ENCODE data around the gene COPS6.
"Not testable (repeated sequence)": the region's sequence is repeated elsewhere in the genome, so short reads cannot be mapped to it uniquely, and the experiment has no call there.

COPS6 gene

DNA sequence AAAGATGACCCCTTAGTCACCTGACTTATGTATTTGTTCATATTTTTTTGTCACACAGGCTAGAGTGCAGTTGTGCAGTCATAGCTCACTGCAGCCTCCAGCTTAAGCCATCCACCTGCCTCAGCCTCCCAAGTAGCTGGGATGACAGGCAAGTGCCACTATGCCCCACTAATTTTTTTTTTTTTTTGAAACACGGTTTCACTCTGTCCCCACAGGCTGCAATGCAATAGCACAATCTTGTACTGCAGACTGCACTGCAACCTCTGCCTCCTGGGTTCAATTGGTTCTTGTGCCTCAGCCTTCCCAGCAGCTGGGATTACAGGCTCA is 39.8 kb downstream of the COPS6 start:
- TF ChIP-seq, protein P1, sequence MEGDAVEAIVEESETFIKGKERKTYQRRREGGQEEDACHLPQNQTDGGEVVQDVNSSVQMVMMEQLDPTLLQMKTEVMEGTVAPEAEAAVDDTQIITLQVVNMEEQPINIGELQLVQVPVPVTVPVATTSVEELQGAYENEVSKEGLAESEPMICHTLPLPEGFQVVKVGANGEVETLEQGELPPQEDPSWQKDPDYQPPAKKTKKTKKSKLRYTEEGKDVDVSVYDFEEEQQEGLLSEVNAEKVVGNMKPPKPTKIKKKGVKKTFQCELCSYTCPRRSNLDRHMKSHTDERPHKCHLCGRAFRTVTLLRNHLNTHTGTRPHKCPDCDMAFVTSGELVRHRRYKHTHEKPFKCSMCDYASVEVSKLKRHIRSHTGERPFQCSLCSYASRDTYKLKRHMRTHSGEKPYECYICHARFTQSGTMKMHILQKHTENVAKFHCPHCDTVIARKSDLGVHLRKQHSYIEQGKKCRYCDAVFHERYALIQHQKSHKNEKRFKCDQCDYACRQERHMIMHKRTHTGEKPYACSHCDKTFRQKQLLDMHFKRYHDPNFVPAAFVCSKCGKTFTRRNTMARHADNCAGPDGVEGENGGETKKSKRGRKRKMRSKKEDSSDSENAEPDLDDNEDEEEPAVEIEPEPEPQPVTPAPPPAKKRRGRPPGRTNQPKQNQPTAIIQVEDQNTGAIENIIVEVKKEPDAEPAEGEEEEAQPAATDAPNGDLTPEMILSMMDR (IDR thresholded peaks at IDR 0.05; ENCODE audit: low read depth, low read length): no peak
- DNase-seq (ENCODE audit: extremely low read depth, low read depth): no peak

DNA sequence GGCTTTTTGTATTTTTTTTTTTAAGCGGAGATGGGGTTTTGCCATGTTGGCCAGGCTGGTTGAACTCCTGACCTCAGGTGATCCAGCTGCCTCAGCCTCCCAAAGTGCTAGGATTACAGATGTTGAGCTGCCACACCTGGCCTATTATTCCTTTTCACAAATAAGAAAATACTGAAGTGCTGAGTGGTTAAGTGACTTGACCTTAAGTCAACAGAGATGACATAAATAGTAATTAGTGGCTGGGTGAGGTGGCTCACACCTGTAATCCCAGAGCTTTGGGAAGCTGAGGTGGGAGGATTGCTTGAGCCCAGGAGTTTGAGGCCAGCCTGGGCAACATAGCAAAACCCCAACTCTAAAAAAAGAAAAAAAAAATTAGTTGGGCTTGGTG is 41.4 kb downstream of the COPS6 start:
- DNase-seq (ENCODE audit: extremely low read depth, low read depth): not testable (repeated sequence)

DNA sequence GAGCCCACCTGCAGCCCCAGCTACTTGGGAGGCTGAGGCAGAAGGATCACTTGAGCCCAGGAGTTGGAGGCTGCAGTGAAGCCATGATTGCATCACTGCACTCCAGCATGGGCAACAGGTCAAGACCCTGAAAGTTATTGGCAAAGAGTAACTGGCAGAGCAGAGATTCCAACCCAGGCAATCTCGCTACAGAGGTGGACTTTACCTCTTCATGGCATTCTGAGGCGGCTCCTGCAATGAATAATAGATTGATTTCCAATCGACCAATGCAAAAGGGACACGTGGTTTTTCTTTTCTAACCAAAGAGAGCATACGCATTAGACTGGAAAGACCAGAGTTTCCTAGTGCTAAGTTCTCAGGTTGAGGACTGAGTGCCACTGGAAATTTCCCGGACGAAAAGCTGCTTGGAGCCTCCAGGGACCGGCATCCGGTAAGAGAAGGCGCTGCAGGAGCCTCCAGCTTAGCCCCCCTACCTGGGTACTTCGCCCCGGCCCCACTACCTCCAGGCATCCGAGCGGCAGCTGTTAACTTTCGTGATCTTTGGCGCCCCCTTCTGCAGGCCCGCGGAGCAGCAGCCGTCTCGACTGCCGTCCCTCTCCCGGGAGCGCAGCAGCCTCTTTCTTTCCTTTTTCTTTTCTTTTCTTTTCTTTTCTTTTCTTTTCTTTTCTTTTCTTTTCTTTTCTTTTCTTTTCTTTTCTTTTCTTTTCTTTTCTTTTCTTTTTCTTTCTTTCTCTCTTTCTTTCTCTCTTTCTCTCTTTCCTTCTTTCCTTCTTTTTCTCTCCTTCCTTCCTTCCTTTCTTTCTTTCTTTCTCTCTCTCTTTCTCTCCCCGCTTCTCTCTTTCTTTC is 42.1 kb downstream of the COPS6 start:
- no peak for DNase-seq (ENCODE audit: extremely low read depth, low read depth)
- TF ChIP-seq, protein P1 (IDR thresholded peaks at IDR 0.05; ENCODE audit: low read depth, low read length): peak; percentile 75

DNA sequence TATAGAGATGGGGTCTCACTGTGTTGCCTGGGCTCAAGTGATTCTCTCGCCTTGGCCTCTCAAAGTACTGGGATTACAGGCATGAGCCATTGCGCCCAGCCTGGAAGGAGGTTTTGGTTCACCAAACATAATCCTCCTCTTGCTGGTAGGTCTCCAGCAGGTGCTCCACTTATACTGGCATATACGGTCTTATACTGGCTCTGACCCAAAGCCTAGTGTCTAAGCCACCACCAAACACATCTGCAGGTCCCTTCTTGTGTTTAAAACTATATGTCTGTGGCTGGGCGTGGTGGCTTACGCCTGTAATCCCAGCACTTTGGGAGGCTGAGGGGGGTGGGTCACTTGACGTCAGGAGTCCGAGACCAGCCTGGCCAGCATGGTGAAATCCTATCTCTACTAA is 43.4 kb downstream of the COPS6 start:
- DNase-seq (ENCODE audit: extremely low read depth, low read depth): no peak
- TF ChIP-seq, protein P1 (IDR thresholded peaks at IDR 0.05; ENCODE audit: low read depth, low read length): no peak

DNA sequence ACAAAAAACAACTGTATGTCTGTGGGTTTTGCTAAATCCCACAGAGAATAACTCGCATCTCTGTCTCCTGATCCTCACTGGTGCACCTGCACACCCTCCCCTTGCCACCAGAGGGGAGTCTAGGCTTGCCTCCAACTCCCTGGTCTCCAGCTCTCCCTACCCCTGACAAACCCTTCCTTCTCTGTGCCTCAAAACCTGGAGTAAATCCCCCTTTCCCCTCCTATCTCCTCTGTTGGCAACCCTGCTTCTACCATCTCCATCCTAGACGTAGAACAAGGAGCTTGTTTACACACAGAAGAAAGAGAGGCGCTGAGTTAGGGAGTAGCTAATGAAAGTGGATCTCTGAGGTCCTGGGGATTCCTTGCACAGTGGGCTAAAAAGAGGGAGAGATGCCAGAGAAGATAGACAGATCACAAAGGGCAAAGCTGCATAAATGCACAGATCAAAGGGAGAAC is 44.0 kb downstream of the COPS6 start:
- DNase-seq (ENCODE audit: extremely low read depth, low read depth): peak; percentile 19
- TF ChIP-seq, protein P1 (IDR thresholded peaks at IDR 0.05; ENCODE audit: low read depth, low read length): peak; percentile 91

DNA sequence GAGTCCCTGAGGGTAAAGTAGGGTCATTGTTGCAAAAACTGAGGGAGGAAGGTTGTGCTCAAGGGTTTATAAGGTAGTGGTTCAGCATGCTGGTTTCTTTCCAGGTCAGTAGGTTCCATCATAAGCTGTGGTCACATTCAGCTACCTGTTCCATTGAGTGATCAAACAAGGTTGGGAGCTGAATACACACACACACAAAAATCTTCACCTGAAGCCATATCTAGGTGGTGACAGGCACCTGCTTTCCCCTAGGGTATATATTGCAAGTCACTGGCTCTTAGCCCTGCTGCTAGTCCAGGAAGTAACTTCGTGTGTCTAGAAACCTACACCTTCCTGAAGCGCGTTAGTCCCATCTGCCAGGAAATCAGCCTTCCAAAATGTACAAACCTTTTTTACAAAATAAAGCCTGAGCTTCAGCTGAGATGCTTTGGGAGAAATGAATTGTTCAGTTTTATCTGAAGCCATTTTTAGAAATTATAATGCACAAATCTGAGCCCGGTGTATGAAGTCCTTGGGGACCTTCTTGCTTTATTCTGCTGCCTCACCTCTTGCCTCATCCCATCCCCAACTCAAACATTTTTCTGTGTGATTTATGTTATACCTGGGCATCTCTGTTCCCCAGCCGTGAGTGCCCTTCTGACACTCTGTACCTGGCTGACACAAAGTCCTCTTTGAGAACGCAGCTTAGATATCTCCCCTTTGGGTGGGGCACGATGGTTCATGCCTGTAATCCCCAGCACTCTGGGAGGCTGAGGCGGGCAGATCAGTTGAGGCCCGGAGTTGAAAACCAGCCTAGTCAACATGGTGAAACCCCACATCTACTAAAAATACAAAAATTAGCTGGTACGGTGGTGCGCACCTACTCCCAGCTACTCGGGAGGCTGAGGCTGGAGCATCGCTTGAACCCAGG is 49.3 kb downstream of the COPS6 start:
- no peak for DNase-seq (ENCODE audit: extremely low read depth, low read depth)
- TF ChIP-seq, protein P1 (IDR thresholded peaks at IDR 0.05; ENCODE audit: low read depth, low read length): no peak

DNA sequence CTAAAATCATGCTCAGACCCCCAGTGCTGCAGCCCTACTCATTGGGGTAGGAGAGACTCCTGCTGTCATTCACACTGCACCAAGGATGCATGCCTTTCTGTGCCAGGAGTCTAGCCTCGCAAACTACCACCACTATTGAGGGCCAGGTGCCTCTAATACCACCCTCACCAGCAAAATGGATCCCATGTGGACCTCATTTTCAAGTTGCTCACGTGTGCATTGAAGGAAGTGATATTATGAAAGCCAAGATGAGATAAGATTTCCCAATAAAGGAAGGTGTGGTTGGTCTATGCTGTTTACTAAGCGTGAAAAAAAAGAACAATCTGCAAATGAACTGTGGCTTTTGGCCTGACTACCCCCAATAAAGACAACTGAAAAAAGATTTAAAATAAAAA is 52.8 kb downstream of the COPS6 start:
- no peak for DNase-seq (ENCODE audit: extremely low read depth, low read depth)
- TF ChIP-seq, protein P1 (IDR thresholded peaks at IDR 0.05; ENCODE audit: low read depth, low read length): no peak
